HG02840 (cell line): ENCODE measurements around the gene PRKCZ.

Experiments used
- ATAC-seq: cut with Tn5 transposase; IDR thresholded peaks from one replicate; pipeline ENCODE4 v1.9.1; 2021; ENCODE audit warnings: mild to moderate bottlenecking, moderate library complexity, moderate number of reproducible peaks; ENCODE audit not compliant: unreplicated experiment, low FRiP score

The PRKCZ gene

GRCh38 chr1:2185880-2186855, 136.0 kb downstream of the PRKCZ start:
- ATAC-seq, result no peak

GRCh38 chr1:2186901-2187300, 136.7 kb downstream of the PRKCZ start:
- no peak for ATAC-seq

DNA sequence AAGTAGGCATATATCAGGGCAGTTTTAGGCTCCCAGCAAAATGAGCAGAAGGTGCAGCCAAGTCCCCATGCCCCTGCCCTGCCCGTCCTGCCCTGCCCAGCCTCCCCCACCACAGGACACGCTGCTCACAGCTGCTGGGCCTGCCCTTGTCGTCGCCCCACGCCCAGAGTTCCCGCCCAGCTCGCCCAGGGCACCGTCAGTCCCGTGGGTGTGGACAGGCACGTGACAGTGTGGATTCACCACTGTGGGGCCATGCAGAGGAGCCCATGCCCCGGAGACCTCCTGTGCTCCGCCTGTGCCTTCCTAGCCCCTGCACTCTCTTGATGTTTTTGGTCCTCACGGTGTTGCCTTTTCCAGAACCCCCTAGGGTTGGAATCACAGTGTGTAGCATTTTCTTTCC, 137.4 kb downstream of the PRKCZ start:
- ATAC-seq, result no peak

GRCh38 chr1:2188336-2188735, 138.1 kb downstream of the PRKCZ start:
- ATAC-seq, result no peak

DNA sequence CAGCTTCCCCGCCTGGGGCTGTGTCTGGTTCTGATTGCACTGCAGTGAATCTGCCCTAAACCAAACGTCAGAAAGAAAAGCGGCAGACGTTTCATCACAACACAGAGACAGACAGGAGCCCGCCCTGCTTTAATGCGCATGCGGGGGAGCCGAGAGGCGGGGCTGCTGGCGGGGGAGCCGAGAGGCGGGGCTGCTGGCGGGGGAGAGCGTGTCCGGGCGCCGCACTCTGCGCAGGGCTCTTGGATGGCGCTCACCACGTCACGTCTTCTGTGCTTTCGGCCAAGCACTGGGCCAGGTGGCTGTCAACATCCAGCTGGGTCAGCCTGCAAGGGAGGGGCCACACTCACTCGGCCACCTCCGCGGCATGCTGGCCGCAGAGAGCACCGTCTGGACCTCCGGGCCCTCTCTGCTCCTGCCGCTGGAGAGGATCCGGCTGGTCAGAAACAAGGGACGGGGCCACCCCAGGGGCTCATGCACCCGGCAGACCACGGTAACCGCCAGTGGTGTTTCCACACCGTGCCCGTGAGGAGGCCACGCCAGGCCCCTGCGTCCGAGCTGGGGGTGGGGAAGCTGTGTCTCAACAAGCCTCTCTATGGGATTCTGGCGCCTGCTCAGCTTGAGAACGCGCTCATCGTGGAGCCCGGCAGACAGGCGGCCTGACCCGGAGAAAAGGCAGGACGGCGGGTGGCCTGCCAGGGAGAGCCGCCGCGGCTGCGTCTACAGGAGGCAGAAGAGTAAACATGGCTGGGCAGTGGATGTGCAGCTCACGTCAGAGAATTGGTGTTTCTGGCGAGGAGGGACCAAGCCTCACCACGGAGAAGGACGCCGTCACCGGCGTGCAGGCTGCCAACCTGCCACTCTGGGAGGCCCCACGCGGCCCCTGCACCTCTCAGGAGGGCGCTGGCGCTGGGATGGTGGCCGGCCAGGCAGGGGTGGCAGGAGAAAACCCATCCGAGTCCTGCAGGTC, 139.5 kb downstream of the PRKCZ start:
- peak; percentile 57 for ATAC-seq

GRCh38 chr1:2190491-2190976, 140.3 kb downstream of the PRKCZ start:
- ATAC-seq, result no peak

GRCh38 chr1:2192031-2192995, 142.1 kb downstream of the PRKCZ start:
- no peak for ATAC-seq

DNA sequence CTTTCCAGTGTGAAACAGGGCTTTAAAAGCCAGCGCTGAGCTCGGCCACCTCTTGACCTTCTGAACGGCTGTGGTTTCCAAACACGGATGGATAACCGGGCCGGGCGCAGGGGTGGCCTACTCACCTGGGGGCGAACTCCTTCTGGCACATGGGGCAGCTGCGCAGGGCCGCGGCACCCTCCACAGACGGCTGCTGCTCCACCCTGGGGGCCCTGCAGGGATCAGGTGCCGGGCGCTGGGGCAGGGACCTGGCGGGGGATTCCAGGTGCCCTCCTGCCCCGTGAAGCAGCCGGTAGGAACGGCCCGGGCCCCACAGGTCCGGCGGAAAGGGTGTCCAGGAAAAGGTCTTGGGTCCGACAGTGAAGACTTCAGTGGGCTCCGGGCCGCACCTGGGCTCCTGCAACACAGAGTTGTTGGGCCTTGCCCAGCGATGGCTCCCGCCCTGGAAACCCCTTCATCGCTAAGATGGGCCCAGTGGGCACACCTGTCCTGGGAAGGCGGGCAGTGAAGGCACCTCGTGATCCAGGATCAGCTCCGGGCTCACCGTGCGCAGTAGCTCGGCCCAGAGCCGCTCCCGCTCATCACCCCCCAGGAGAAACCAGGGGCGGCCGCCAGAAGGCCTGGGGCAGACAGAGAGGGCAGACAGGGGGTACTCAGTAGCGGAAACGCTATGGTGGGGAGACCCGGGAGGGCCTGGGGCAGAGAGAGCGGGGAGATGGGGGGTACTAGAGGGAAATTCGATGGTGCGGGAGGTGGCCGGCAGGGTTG, 143.5 kb downstream of the PRKCZ start:
- ATAC-seq, result no peak

- peak; percentile 37 for ATAC-seq
Measured at GRCh38 chr1:2194319-2194897, 144.2 kb downstream of the PRKCZ start, which contains the start of gene FAAP20. Gene FAAP20, minus strand, starts transcription at chr1:2194772. Its CDS starts 23 bp downstream, at chr1:2194749.

DNA sequence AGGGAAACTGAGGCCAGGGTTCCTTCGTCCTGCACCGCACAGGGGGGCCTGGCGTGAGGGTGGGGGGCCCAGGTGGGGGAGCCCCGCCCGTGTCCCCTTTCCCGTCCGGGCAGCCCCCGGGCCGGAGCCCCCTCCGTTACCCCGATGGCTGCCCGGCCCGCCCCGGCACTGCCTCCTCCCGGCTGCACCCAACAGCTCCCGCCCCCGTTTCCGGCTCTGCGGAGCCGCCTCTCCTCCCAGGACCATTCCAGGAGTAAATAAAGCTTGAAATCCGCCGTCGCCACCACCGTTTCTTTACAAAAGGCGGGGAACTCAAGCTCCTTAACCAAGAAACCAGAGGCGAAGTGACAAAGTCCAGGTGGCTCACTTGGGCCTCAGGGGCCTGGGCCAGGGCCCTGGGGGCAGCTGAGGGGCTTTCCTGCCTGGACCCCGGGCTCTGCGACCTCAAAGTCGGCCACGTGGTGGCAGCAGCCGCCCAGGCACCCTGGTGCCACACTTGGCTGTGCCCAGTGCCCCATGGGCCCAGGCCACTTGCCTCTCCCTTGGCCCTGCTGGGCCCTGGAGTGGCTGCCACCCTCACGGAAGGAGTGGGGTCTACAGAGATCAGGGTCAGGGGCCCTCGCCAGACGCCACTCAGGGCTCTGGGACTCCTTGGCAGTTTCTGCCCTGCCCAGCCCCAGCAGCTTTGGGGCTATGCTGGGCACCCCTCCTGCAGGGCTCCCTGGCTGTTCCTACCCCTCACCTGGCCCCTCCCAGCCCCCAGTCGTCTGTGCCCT, 144.9 kb downstream of the PRKCZ start:
- peak; percentile 56 for ATAC-seq

DNA sequence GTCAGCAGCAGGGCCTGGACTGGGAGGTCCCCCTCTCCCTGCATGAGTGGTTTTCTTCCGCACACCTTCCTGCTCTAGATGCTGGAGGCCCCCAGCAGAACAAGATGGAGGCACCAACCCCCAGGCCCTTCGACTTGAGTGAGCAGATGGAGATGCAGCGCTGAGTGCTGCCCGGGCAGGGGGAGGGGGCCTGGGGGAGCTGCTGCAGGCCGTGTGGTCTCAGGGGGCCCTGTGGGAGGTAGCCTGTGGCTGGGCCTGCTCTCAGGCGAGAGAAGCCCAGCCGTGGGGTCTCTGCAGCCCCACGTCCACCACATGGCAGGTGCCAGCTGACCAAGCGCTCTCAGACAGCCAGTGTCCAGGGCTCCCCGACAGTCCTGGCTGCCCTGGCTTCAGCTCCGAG, 145.6 kb downstream of the PRKCZ start:
- no peak for ATAC-seq

DNA sequence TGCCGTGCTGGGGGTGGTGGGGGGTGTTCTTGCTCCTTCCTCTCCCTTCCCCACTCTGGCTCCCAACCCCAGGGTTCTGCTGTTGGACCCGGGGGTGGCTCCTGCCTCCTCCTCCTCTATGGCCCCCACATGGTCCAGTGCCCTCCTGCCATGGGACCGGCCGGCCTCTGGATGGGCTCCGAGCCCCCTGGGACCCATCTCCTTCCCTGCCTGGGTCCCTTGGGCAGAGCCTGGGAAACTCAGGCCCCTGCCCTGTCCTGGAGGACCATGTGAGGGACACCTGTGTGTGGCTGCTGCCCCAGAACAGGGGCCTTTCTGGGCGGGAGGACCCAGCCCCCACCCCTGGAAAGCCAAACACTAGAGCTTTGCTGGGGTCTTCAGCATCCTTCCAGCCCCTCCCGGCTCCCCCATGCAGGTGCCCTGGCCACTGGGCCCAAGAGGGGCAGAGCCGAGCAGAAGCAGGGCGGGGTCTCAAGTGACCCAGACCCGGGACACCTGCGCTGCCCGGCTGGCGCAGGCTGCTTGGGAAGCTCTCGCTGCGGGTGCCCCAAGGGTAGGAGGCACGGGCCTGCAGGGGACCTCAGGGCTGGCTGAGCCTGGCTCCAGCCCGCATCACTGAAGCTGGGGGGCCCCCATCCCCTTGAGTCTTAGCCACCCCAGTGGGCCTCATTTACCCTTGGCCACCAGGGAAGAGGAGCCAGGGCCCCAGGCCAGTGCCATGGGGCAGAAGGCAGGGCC, 146.9 kb downstream of the PRKCZ start:
- ATAC-seq, result no peak

GRCh38 chr1:2197707-2198165, 147.5 kb downstream of the PRKCZ start:
- ATAC-seq, result no peak

DNA sequence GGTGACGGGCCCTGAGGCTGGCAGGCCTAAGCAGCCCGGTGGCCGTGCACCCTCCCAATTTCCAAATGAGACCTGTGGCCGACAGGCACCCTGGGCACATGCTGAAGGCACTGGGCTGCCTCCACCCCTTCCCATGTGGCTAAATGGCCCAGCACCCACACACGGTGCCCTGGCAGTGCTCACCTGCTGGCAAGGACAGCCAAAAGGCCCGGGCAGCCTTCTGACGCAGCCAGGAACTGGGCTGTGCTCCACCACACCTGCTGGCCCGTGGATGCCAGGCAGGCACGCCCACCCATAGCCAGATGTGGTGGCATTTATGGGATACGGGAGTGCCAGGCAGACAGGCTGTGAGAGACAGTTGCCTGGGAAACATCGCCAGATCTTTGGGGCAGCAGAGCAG, 148.4 kb downstream of the PRKCZ start:
- ATAC-seq, result no peak

DNA sequence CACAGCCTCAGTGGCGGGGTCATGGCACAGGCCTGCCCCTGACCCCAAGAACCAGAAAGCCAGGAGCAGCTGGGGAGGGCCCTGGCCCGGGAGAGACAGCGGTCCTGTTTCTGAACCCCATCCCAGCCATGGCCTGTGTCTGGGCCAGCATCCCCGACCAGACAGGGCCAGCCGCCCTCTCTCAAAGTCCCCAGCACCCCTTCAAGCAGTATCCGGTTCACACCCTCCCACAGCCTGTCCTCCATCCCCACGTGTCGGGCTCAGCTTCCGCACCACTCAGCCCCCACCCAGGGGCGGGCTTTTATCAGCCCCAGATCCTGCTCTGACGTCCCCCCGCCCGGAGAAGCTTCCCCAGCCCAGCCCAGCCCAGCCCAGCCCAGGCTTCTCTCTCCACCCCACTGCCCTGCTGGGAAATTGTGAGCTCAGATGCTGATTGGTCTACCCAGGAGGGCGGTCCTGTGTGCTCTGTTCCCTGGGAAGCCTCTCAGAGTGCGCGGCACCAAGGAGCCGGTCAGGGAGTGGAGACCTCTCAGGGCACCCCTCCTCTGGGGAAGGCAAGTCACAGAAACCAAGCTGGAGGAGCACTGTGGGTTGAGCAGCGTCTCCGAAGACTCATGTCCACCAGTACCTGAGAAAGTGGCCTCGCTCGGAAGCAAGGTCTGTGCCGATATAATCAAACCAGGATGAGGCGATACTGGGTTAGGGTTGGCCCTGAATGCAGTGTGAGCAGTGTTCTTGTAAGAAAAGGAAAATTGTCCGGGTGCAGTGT, 149.0 kb downstream of the PRKCZ start:
- no peak for ATAC-seq

- ATAC-seq, result no peak
Measured at GRCh38 chr1:2200308-2200943, 150.2 kb downstream of the PRKCZ start.
